NOMO-1 (cell line): ENCODE results near the gene PACSIN2.

Experiments used
- DNase-seq, 2 experiments: peaks; one replicate each; lab custom pipeline; 2025; ENCODE audit not compliant: unreplicated experiment in 2 of 2; lab: John Stamatoyannopoulos, UW

The PACSIN2 gene

DNA sequence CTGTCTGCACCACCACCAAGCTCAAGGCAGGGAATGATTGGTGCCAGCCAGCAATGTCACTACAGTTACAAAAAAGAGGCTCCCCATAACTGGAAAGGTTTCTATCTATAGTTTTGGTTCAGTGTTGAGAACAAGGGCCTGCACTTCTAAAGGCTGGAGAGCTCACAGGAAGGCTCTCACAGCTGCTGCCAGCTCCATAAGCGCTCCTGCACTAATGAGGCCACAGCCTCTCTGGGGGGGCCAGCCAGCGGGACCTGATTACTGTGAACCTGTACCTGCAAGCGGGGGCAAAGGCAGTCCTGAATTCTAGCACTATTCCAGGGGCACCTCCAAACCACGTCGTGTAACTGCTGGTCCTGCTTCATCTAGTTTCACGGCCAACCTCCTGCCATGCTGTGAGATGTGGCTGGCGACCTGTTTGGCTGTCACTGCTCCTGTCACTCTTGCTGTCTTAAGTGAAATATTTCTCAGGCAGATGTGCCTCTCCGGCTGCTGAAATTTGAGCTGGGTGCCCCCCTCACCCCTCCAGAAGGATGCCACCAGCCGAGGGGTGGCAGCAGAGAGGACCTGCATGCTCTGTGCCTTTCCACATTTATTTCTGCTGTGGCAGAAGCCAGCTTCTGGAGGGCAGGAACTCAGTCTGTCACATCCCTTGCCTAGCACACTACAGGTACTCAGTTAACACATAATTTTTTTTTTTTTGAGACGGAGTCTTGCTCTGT is 104.6 kb downstream of the PACSIN2 start:
- no peak for DNase-seq

DNA sequence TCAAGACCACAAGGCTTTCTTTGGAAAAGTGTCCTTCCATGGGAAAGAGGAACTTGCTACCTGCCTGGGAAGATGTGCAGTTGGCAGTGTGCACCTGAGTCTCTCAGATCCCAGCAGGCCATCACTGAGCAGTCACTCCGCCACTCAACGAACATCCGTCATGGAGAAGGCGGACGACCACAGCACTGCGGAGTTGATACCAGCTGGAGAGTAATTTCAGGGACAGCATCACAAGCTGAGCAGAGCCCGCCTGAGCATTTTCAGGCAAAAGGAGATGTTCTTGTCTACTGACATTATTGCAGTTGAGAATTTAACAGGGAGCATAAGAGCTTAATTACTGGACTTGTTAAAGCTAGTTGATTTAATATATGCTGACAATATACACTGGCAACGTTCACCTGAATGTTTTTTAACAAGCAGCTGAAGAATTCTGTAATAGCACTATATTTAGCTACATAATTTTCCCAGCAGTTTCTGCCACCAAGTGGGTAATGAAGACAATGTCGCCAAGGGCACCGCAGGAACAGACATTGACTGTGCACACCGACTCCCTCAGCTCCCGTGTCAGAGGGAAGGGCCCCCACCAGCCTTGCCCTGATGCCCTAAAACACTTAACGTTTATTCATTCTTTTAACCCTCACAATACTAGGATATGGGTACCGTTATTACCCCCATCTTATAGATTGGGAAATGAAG is 105.4 kb downstream of the PACSIN2 start:
- no peak for DNase-seq

GRCh38 chr22:42908374-42908746 is 106.6 kb downstream of the PACSIN2 start:
- DNase-seq = no peak

DNA sequence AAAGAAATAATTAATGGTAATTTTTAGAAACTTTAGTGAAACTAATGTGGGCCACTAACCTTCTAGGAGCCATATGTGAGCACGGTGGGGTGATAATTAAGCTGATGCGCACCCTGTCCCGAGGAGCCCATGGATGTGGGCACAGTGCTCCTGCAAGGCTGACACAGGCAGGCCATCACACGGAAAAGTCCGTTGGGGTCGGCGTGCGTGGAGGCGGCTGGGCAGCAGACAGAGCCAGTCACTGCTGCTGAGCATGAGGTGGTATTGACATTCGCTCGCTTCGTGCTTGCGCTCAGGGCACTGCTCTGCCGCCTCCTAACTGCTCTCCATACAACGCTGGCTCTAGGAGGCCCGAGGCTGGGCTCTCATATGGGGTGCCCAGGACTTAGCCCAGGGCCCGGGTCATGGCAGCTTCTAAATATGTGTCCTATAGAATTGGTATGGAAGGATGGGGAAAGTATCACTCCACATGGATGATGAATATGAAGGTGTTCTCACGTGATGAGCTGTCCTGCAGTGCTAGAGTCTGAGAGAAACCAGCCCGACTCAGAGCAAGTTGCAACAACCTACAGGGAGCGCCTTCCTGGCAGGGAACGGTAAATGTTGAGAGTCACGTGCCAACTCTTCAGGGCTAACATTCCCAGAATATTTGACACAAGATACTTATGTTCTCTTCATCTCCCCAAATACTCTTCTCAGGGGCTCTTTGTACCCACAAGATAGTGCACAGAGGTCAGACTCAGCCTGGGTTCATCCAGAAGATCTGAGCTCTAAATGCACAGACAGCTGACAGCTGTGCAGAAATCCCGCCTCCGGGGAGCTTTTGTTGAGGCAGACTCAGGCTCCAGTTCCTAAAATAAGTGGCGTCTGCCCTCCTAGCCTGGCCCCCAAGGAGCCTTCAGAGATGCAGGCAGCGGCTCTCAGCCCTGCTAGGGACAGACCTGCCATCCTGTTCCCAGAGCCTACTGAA is 107.3 kb downstream of the PACSIN2 start:
- DNase-seq = no peak

GRCh38 chr22:42906605-42907348 is 108.2 kb downstream of the PACSIN2 start:
- no peak for DNase-seq

DNA sequence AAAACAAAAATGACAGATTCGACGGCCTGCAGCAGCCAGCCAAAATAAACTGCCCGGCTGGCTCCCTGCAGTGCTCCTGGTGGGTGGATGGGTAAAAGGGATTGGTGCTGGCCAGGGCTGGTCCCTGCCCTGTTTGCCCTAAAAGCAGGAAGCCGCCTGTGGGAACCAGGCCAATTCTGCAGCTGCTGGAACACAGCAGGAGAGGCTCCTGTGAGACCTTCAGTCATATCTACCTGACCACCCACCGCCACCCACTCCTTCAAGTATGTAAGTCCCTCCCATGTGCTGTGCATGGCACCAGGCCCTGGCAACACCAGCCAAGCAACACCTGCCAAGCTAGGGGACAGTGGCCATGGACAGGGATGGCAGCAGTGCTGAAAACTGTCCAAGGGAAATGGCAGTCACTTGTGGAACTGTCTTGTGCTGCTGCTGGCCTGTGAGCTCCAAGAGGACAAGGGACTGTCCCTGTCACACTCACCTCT is 109.2 kb downstream of the PACSIN2 start:
- no peak for DNase-seq

- no peak for DNase-seq
These were observed 109.7 kb downstream of the PACSIN2 start for GRCh38 chr22:42905217-42905616.

- DNase-seq = no peak
These were observed 110.9 kb downstream of the PACSIN2 start for GRCh38 chr22:42904050-42904449.

DNA sequence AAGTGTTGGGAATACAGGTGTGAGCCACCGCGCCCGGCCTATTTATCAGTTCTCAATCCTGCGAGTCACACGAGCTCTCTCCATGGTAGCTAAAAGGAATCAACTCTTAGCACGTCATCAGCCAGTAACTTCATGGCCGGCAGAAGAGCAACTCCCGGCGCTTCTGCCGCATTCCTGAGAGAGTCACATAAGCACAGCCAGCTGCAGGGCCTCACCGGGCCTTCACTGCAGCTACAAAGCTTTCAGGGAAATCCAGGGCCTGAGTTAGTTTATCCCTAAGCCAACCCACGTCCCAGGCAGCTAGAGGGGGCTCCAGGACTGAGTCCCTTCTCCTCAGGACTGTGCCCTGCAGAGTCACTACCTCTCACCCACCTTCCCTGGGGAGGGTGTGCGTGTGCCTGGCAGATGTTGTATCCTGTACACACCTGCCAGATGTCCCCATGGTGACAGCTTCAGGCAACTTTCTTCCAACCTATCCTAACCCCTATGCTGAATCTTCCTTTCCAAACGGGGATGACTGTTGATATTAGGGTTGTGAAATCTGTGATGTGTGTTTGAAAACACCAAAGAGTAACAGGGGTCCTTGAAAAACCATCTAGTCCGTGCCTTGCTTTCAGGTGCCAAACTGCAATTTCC is 112.0 kb downstream of the PACSIN2 start:
- no peak for DNase-seq

DNA sequence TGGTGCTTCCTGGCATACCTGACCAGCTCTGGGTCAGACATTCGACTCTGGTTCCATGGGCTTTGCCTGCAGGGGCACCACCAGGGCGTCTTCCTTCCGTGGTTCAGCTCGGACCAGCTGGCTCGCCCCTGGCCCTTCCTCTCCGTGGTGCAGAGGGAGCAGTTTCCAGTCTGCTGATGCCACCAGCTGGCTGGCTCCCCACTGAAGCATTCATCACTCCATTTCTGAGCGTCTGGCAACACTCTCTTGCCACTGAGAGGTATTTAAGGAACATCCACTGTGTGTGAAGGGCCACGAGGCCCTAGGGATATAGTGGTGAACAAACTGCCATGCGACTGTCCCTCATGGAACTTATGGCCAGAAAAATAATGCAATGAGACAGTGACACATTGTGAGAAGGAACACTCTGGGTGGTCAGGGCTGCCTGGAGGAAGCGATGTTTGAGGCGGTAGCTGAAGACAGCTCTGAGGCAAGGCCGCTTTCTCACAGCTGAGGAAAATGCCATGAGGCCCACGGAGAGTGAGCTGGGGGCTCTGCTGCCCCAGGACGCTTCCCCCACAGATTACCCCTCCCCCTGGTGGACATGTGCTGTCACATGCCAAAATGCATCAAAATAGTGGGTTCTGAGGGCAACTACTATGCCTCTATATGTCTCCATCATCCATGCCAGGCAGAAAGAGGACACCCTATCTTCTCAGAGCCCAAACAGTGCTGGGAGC is 113.0 kb downstream of the PACSIN2 start:
- no peak for DNase-seq

GRCh38 chr22:42897960-42898359 is 117.0 kb downstream of the PACSIN2 start:
- DNase-seq = no peak

- DNase-seq = peak; percentile 47 to 91
These were observed 119.4 kb downstream of the PACSIN2 start for GRCh38 chr22:42895541-42895981.

- peak; percentile 73 to 96 for DNase-seq
These were observed 119.9 kb downstream of the PACSIN2 start for GRCh38 chr22:42895087-42895486.

GRCh38 chr22:42893371-42894150 is 121.4 kb downstream of the PACSIN2 start:
- DNase-seq = no peak

DNA sequence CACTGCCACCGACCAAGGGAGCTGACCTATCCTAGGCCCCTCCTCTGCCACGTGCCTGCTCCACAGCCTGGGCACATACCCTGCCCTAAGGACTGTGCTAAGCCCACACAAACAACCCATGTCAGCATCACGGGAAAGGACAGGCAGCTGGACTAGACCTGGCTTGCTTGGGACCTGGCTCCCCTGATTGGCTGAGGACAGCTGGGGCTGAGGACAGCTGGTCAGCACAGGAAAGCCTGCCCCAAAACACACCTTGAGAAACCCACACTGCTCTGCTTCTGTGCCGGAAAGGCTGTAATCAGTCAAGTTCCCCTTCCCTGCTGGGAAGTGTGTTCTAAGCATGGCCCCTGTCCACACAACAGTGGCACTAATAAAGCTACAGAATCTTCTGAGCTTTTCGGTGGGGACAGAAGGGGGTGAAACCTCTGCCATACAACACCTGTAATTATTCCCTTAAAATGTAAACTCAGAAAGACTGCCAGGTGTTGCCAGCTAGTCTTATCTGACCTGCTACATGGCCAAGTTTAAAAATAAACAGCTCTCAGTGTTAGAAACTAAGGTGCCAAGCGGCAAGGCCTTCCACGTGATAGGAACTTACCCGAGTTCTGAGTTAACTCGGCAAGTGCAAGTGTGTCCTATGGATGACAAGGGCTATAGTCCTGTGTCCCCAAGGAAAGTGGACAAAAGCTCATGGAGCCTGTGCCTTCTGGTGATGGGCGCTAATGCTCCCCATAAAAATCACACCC is 122.2 kb downstream of the PACSIN2 start:
- DNase-seq = peak; percentile 30 to 32

DNA sequence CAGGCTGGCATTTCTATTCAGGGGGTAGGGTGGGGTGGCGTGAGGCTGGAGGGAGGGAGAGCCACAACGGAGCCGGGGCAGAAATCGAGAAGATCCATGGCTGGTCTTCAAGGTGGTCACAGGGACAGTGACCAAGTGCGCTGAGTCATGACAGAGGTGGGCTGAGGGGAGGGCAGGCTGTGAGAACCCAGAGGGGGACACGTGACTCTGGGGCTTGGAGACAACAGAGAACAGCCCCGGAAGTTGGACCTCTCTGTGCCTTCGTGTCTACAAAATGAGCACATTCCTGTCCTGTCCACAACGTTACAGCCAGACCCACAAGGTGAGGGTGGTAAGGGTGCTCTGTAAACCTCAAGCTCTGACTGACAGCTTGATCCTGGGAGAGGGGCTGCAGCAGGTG is 122.8 kb downstream of the PACSIN2 start:
- DNase-seq = no peak

DNA sequence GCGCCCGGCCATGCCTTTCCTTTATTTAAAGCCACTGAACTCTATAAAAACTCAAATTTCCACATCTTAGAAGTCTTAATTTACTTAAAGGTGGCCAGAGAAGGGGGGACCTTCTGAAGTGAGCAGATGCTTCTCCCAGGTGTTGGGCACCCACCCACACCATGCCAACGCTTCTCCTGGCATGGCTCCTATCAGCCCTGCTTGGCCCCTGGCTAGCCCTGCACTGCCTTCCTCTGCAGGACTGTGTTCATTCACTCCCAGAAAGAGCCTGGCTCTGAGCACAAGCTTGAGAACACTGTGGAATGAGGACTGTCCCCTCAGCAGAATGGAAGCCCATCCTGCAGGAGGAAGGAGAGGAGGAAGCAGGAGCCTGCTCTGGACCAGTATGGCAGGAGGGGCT is 123.3 kb downstream of the PACSIN2 start:
- no peak for DNase-seq

DNA sequence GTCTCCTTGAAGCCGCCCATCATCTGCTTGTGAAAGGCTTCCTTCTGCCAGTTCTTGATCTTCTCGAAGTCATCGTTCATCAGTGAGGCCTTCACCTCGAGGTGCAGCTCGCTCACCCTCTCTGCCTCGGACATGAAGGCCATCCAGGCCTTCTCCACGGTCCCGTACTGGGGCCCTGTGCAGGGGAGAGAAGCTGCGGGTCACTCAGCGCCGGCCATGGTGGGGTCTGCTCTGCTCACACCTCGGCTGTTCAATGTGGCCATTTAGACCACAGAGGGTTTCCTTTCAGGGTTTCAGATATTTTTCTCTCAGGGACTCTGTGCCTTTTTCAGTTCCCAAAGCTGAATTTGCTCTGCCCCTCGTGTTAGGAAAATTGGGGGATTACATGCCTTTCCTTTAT is 123.9 kb downstream of the PACSIN2 start:
- DNase-seq = no peak
